SU-DHL-6 (cell line): ENCODE measurements around the gene PRSS27.
"Not testable (repeated sequence)": the region's sequence is repeated elsewhere in the genome, so short reads cannot be mapped to it uniquely, and the experiment has no call there.

Experiments
- H2AFZ ChIP-seq: fragments of 200-600 bp; sonication (generic); 2 replicates; pipeline ENCODE4 v1.6.1; 2014; ENCODE audit warnings: low read depth, mild to moderate bottlenecking, moderate library complexity, mixed read lengths, antibody characterized with exemption, low read length; ENCODE audit not compliant: severe bottlenecking
- H3F3A ChIP-seq: fragments of 200-600 bp; shearing (Covaris generic); 2 replicates; pipeline ENCODE4 v1.6.0; 2016; ENCODE audit warnings: antibody characterized with exemption, mild to moderate bottlenecking; ENCODE audit not compliant: insufficient read depth
- H3K27ac ChIP-seq: fragments of 200-600 bp; sonication (generic); 2 replicates; pipeline ENCODE4 v1.5.1; 2016; ENCODE audit warnings: low read depth, mild to moderate bottlenecking, low read length, moderate library complexity, mixed read lengths
- H3K27me3 ChIP-seq: fragments of 200-600 bp; sonication (generic), shearing (Covaris generic); 2 replicates; pipeline ENCODE4 v1.6.0; 2014; ENCODE audit warnings: mild to moderate bottlenecking, low read length
- H3K36me3 ChIP-seq: fragments of 200-600 bp; sonication (generic); 2 replicates; pipeline ENCODE4 v1.6.1; 2014; ENCODE audit warnings: mild to moderate bottlenecking, low read length, mixed read lengths
- H3K4me2 ChIP-seq: fragments of 300-600, 200-600 bp; shearing (Covaris generic), sonication (generic); 2 replicates; pipeline ENCODE4 v1.6.0; 2014; ENCODE audit warnings: low read length, low read depth, mild to moderate bottlenecking; ENCODE audit not compliant: poor library complexity, severe bottlenecking
- H3K4me3 ChIP-seq: fragments of 200-600 bp; sonication (generic); 2 replicates; pipeline ENCODE4 v1.5.1; 2014; ENCODE audit warnings: antibody characterized with exemption, low read length, mild to moderate bottlenecking, mixed read lengths; ENCODE audit not compliant: insufficient read depth, poor library complexity, severe bottlenecking
- H3K79me2 ChIP-seq: fragments of 200-600 bp; sonication (generic); 2 replicates; pipeline ENCODE4 v1.6.1; 2014; ENCODE audit warnings: mild to moderate bottlenecking, low read length, moderate library complexity; ENCODE audit not compliant: insufficient read depth
- H3K9ac ChIP-seq: fragments of 200-600 bp; sonication (generic); 2 replicates; pipeline ENCODE4 v1.7.0; 2014; ENCODE audit warnings: mild to moderate bottlenecking, low read length
- H3K9me2 ChIP-seq: fragments of 200-600 bp; sonication (generic); replicated peaks from 2 replicates; pipeline ENCODE4 v1.6.1; 2014; ENCODE audit warnings: low read length; ENCODE audit not compliant: insufficient read depth
- H3K9me3 ChIP-seq: fragments of 200-600 bp; sonication (generic); 2 replicates; pipeline ENCODE4 v1.6.1; 2014; ENCODE audit warnings: low read length, mixed read lengths; ENCODE audit not compliant: insufficient read depth
- H4K20me1 ChIP-seq: fragments of 200-600 bp; sonication (generic); 2 replicates; pipeline ENCODE4 v1.6.1; 2014; ENCODE audit warnings: low read depth, mild to moderate bottlenecking, antibody characterized with exemption, low read length, moderate library complexity, mixed read lengths
- EZH2phosphoT487 ChIP-seq: fragments of 200-600 bp; sonication (generic), shearing (Covaris generic); conservative IDR thresholded peaks from 2 replicates; pipeline ENCODE4 v1.6.1; 2018; ENCODE audit warnings: mild to moderate bottlenecking, antibody characterized with exemption, low read length, moderate library complexity, mixed read lengths
- TF ChIP-seq, protein P1 (sequence below): fragments of 200-600 bp; sonication (generic); IDR thresholded peaks from one replicate; pipeline ENCODE4 v1.5.1; 2017; ENCODE audit warnings: antibody characterized with exemption, mild to moderate bottlenecking, low read length, moderate library complexity; ENCODE audit not compliant: insufficient read depth, poor library complexity, severe bottlenecking

Gene PRSS27

DNA sequence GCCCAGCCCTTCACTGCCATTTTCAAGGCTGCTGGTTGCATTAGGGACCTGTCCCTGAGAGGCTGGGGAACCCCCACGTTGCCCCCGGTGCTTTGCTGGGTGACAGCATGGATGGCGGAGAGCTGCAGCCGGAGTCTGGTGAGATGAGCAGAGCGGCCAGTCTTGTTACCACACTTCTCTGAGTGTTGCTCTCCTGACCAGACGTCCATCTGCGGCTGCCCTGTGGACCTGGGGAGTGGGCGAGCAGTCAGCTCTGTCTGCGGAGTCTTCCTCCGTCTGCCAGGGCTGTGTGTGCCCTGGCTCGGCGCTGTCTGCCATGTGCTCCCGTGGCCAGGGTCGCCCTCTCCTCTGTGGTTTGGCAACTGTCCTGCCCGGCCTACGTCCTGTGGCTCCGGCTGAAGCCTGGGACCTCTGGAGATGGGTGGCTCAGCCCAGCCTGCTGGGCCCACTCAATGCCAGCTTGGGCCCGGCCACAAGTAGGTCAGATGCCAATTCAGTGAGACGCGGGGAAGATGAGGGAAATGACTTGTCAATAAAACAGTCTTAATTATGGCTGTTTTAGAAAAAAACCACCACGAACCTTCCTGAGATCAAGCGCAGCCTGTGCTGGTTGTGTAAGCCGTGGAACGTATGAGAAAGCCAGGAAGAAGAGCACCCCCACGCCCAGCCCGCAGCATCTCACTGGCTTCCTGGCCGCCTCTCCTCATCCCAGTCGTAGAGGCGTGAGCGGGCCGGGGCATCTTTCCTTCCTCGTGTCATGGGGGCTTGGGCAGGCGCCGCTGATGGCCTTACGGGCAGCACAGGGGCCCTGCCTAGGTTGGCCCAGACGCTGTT lies 29.8 kb downstream of the PRSS27 start:
- no peak overlapping the region for H3K27ac ChIP-seq
- peaks cover 5% of the 10 kb centered on the region; the same call in 1 of the 2 replicates for H4K20me1 ChIP-seq
- peaks cover 7% of the 10 kb centered on the region; the same call in 1 of the 2 replicates for H3F3A ChIP-seq
- H3K36me3 ChIP-seq, result no peaks in the 10 kb centered on the region
- no peaks in the 10 kb centered on the region for H3K27me3 ChIP-seq
- no peak overlapping the region for H3K9ac ChIP-seq
- no peak overlapping the region for H3K4me3 ChIP-seq
- H3K79me2 ChIP-seq, result peaks cover 11% of the 10 kb centered on the region; the same call in 1 of the 2 replicates
- H3K4me2 ChIP-seq, result no peak overlapping the region
- no peaks in the 10 kb centered on the region for H3K9me3 ChIP-seq
- no peaks in the 10 kb centered on the region for H3K9me2 ChIP-seq
- no peak overlapping the region for H2AFZ ChIP-seq
- TF ChIP-seq EZH2phosphoT487, result no peak
- TF ChIP-seq, protein P1, sequence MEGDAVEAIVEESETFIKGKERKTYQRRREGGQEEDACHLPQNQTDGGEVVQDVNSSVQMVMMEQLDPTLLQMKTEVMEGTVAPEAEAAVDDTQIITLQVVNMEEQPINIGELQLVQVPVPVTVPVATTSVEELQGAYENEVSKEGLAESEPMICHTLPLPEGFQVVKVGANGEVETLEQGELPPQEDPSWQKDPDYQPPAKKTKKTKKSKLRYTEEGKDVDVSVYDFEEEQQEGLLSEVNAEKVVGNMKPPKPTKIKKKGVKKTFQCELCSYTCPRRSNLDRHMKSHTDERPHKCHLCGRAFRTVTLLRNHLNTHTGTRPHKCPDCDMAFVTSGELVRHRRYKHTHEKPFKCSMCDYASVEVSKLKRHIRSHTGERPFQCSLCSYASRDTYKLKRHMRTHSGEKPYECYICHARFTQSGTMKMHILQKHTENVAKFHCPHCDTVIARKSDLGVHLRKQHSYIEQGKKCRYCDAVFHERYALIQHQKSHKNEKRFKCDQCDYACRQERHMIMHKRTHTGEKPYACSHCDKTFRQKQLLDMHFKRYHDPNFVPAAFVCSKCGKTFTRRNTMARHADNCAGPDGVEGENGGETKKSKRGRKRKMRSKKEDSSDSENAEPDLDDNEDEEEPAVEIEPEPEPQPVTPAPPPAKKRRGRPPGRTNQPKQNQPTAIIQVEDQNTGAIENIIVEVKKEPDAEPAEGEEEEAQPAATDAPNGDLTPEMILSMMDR, result no peak

DNA sequence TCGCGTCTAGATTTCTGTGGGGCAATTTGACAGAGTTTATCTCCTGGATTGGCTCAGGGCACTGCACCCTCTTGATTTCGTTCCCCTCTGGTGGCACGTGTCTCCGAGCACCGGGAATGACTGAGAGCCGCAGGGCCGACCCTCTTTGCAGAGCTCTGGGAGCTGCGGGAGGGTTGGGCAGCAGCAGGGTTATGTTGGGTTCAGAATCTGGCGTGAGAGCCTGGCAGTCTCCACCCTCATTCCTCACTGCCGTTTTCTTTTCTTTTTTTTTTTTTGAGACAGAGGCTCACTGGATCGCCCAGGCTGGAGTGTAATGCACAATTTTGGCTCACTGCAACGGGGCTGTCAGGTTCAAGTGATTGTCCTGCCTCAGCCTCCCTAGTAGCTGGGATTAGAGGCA lies 30.6 kb downstream of the PRSS27 start:
- peaks cover 11% of the 10 kb centered on the region; the same call in 1 of the 2 replicates for H3K79me2 ChIP-seq
- not testable (repeated sequence) for H3K4me2 ChIP-seq, H2AFZ ChIP-seq, H3F3A ChIP-seq, H3K27ac ChIP-seq, H3K9ac ChIP-seq, H4K20me1 ChIP-seq, H3K27me3 ChIP-seq, H3K4me3 ChIP-seq, H3K9me2 ChIP-seq, H3K9me3 ChIP-seq, H3K36me3 ChIP-seq

- H3K27me3 ChIP-seq, result no peaks in the 10 kb centered on the region
- no peak overlapping the region for H3K9ac ChIP-seq
- peaks cover 13% of the 10 kb centered on the region; the same call in 1 of the 2 replicates for H3K79me2 ChIP-seq
- H2AFZ ChIP-seq, result no peak overlapping the region
- peak overlapping the region; percentile 54 for H3K4me2 ChIP-seq
- H4K20me1 ChIP-seq, result peaks cover 5% of the 10 kb centered on the region; the same call in 1 of the 2 replicates
- TF ChIP-seq, protein P1, result no peak
- no peak for TF ChIP-seq EZH2phosphoT487
- no peaks in the 10 kb centered on the region for H3K36me3 ChIP-seq
- no peaks in the 10 kb centered on the region for H3K9me2 ChIP-seq
- no peaks in the 10 kb centered on the region for H3K9me3 ChIP-seq
- peak overlapping the region; percentile 72 for H3K27ac ChIP-seq
- peaks cover 7% of the 10 kb centered on the region; the same call in 1 of the 2 replicates for H3F3A ChIP-seq
- no peak overlapping the region for H3K4me3 ChIP-seq
Observed at GRCh38 chr16:2687531-2688308, 32.3 kb downstream of the PRSS27 start.
